ENCODE results near the gene ELFN2.

ELFN2 gene

GRCh38 chr22:37357446-37358075 is 69.7 kb downstream of the ELFN2 start:
- DNase-seq (ENCODE audit: extremely low read depth, low read depth), result no peak
- TF ChIP-seq CTCF (IDR thresholded peaks at IDR 0.05; ENCODE audit: low read depth, low read length, missing control alignments), result no peak
- H3K4me3 ChIP-seq (replicated peaks; ENCODE audit: low read depth, low read length), result no peak overlapping the region

GRCh38 chr22:37356922-37357321 is 70.4 kb downstream of the ELFN2 start:
- no peak for DNase-seq (ENCODE audit: extremely low read depth, low read depth)
- H3K4me3 ChIP-seq (replicated peaks; ENCODE audit: low read depth, low read length), result no peak overlapping the region

GRCh38 chr22:37355174-37355573 is 72.1 kb downstream of the ELFN2 start:
- no peak for TF ChIP-seq CTCF (IDR thresholded peaks at IDR 0.05; ENCODE audit: low read depth, low read length, missing control alignments)
- no peak for DNase-seq (ENCODE audit: extremely low read depth, low read depth)
- no peak overlapping the region for H3K4me3 ChIP-seq (replicated peaks; ENCODE audit: low read depth, low read length)

More at GRCh38 chr22:37356922-37357321, 70.4 kb downstream of the ELFN2 start:
- TF ChIP-seq CTCF (IDR thresholded peaks at IDR 0.05; ENCODE audit: low read depth, low read length, missing control alignments), result no peak

GRCh38 chr22:37354670-37355069 is 72.6 kb downstream of the ELFN2 start:
- TF ChIP-seq CTCF (IDR thresholded peaks at IDR 0.05; ENCODE audit: low read depth, low read length, missing control alignments), result no peak
- no peak overlapping the region for H3K4me3 ChIP-seq (replicated peaks; ENCODE audit: low read depth, low read length)
- DNase-seq (ENCODE audit: extremely low read depth, low read depth), result no peak

GRCh38 chr22:37354261-37354660 is 73.0 kb downstream of the ELFN2 start:
- no peak for DNase-seq (ENCODE audit: extremely low read depth, low read depth)
- H3K4me3 ChIP-seq (replicated peaks; ENCODE audit: low read depth, low read length), result no peak overlapping the region
- TF ChIP-seq CTCF (IDR thresholded peaks at IDR 0.05; ENCODE audit: low read depth, low read length, missing control alignments), result no peak

- H3K4me3 ChIP-seq (replicated peaks; ENCODE audit: low read depth, low read length), result no peak overlapping the region
- DNase-seq (ENCODE audit: extremely low read depth, low read depth), result no peak
- no peak for TF ChIP-seq CTCF (IDR thresholded peaks at IDR 0.05; ENCODE audit: low read depth, low read length, missing control alignments)
Observed at GRCh38 chr22:37353839-37354238, 73.4 kb downstream of the ELFN2 start.

- H3K4me3 ChIP-seq (replicated peaks; ENCODE audit: low read depth, low read length), result no peak overlapping the region
- no peak for TF ChIP-seq CTCF (IDR thresholded peaks at IDR 0.05; ENCODE audit: low read depth, low read length, missing control alignments)
- no peak for DNase-seq (ENCODE audit: extremely low read depth, low read depth)
Observed at GRCh38 chr22:37352481-37352880, 74.8 kb downstream of the ELFN2 start.
